T-helper 2 cell treated with Interferon-gamma antibody and Interleukin-4, amounts not matched to agents 5 μg/mL and 100 μg/mL, for 36 hours (primary cell): Measurements from ENCODE around the gene EMSY.
"Not testable (repeated sequence)": the region's sequence is repeated elsewhere in the genome, so short reads cannot be mapped to it uniquely, and the experiment has no call there.

Source experiments
- DNase-seq: peaks from one replicate; pipeline ENCODE4 v3.0.0; 2021; ENCODE audit warnings: low spot score
- H3K27ac Mint-ChIP-seq: one replicate; pipeline ENCODE4 v1.8.0; 2021; ENCODE audit warnings: mild to moderate bottlenecking, mixed read lengths
- H3K27me3 Mint-ChIP-seq: one replicate; pipeline ENCODE4 v1.8.0; 2021; ENCODE audit warnings: low read depth, mixed read lengths
- H3K36me3 Mint-ChIP-seq: one replicate; pipeline ENCODE4 v1.8.0; 2021; ENCODE audit warnings: low read depth, mixed read lengths
- H3K4me1 Mint-ChIP-seq: one replicate; pipeline ENCODE4 v1.8.0; 2021; ENCODE audit warnings: low read depth, mixed read lengths
- H3K4me3 Mint-ChIP-seq: one replicate; pipeline ENCODE4 v1.8.0; 2022; ENCODE audit warnings: mild to moderate bottlenecking, moderate library complexity, mixed read lengths
- H3K9me3 Mint-ChIP-seq: one replicate; pipeline ENCODE4 v1.8.0; 2021; ENCODE audit warnings: mixed read lengths

The EMSY gene

DNA sequence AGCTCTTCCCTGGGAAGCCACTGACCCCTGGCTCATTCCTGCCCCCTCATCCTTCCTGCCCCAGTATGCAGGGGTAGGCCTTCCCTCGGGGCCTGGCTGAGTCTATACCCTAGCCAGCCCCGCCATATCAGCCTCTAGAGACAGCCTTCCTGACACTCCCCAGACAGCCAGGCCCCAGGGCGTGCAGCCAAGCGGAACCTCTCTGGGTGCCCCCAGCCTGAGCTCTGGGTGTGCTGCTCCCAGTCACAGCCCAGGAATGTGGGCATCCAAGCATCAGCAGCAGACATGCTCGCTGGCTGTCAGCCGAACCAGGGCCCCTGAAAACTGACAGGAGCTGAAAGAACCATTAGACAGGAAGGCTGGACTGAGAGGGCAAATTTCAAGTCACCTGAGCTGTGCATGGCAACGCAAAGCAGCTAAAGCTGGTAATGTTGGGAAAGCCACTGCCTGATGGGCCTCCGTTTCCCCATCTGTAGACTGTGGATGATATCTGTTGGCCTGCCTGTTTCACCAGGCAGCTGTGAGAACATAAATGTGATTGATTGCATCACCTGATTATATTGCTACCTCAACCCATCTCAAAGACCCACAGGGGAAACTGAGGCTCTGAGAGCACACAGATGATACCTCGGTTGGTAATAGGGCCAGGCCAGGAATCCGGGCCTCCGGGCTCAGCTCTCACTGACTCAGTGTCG, 132.6 kb downstream of the EMSY start:
- Mint-ChIP-seq H3K9me3 (no peaks in the 10 kb centered on the region), H3K27ac (no peak overlapping the region)

DNA sequence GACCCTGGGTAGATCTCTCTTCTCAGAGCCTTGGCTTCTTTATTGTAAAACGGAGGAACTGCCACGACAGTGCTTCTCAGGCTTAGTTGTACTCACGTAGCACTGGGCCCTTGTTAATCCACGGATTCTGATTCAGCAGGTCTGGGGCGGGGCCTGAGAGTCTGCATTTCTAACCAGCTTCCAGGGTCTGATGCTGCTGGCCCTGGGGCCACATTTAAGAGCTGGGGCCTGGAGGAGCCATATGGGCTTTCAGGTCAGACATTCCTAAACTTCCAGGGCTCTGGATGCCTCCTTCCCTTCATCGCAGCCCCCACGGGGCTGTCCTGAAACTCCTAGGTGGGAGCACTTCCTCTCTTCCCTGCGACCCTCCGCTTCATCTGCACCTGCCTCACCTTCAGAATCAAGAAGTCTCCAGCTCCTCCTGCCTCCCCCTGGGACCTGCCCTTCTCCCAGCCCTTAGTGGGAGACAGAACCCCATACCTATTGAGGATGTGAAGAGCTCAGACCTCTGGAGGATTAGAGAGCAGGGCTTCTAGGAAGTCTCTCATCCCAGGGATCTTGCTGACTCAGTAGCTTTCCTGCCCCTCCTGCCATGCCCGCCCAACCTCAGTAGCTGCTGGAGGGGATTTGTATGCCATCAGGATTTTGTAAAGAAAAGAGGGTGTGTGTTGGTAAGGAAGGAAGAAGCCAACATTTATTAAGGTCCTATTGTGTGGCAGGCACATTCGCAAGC, 133.3 kb downstream of the EMSY start:
- Mint-ChIP-seq H3K9me3 (no peaks in the 10 kb centered on the region), H3K27ac (no peak overlapping the region), H3K27me3 (no peaks in the 10 kb centered on the region), H3K4me1 (peaks cover 26% of the 10 kb centered on the region), H3K36me3 (peaks cover 7% of the 10 kb centered on the region), H3K4me3 (no peak overlapping the region)
- DNase-seq, result no peak

More for the DNA sequence above, 132.6 kb downstream of the EMSY start:
- Mint-ChIP-seq H3K36me3 (peaks cover 7% of the 10 kb centered on the region), H3K4me1 (peaks cover 30% of the 10 kb centered on the region), H3K4me3 (no peak overlapping the region), H3K27me3 (no peaks in the 10 kb centered on the region)
- no peak for DNase-seq

DNA sequence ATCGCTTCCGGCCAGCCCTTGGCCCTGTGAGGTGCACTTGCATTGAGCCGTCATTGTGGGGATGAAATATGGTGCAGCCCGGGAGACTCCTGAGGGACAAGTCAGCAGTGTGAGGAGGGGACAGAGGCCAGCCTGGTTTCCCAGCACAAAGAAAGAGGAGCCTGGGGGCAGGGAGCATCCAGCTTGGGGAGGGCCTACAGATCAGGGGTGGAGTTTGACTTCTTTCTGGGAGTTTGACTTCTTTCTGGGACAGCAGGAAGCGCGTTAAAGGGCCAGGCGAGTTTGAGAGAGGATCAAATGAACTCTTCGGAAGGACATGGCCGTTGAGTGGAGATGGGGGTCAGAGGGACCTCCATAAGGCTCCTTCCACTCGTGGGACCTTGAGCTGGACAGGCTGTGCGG, 133.8 kb downstream of the EMSY start:
- H3K4me3 Mint-ChIP-seq, result no peak overlapping the region
- H3K27ac Mint-ChIP-seq, result no peak overlapping the region
- peaks cover 20% of the 10 kb centered on the region for H3K4me1 Mint-ChIP-seq
- H3K9me3 Mint-ChIP-seq, result peaks cover 2% of the 10 kb centered on the region
- no peaks in the 10 kb centered on the region for H3K27me3 Mint-ChIP-seq
- no peak for DNase-seq
- H3K36me3 Mint-ChIP-seq, result peaks cover 5% of the 10 kb centered on the region

DNA sequence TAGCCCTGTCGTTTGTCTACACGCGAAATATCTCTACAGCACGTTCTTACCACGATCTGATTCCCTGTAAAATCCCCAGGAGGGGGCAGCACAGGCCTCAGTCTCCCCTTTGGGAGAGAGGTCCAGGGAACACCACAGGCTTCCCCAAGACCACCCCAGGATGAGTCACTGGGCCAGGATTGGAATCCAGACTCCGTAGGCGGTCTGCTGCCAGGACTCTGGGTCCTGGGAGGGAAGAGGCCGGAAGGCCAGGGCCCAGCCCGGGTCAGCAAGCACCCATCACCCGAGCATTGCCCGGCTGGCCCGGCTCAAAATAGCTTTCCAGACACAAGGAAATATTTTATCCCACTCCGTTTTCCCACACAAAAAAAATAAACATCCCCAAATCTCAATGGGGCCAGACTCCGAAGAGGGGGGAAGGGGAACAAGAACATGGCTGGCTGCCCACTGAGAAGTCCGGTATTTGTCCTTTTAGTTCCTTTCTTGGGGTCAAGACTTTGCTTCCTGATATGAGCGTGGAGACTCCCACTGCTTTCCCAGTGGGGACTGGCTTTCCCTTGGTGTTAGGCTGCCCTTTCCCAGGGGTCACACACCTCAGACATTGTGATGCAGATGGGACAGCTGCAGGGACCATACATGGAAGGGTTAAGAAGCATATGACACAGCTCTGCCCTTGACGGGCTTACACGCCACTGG, 134.4 kb downstream of the EMSY start:
- Mint-ChIP-seq H3K27me3 (no peaks in the 10 kb centered on the region), H3K36me3 (peaks cover 5% of the 10 kb centered on the region), H3K9me3 (peaks cover 6% of the 10 kb centered on the region), H3K4me1 (peaks cover 15% of the 10 kb centered on the region), H3K27ac (no peak overlapping the region), H3K4me3 (no peak overlapping the region)
- DNase-seq, result peak; percentile 2

DNA sequence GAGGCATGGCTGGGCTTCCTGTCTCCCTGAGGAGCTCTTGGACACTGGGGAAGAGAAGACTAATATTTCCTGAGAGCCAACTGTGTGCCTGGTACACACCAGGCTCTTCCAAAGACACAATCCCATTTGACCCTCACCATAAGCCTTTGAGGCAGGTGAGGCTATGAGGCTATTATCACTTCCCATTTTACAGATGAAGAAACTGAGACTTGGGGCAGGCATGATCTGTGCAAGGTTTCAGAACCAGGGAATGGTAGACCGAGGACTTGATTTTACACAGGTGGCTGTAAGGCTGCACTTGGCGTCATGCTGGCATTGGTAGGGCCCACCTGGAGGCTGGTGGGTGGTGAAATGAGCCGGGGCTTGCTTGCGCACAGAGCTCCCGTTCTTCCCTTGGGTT, 134.9 kb downstream of the EMSY start:
- peaks cover 5% of the 10 kb centered on the region for H3K36me3 Mint-ChIP-seq
- no peaks in the 10 kb centered on the region for H3K27me3 Mint-ChIP-seq
- peaks cover 11% of the 10 kb centered on the region for H3K4me1 Mint-ChIP-seq
- no peak for DNase-seq
- H3K9me3 Mint-ChIP-seq, result peaks cover 6% of the 10 kb centered on the region
- H3K27ac Mint-ChIP-seq, result no peak overlapping the region
- no peak overlapping the region for H3K4me3 Mint-ChIP-seq

DNA sequence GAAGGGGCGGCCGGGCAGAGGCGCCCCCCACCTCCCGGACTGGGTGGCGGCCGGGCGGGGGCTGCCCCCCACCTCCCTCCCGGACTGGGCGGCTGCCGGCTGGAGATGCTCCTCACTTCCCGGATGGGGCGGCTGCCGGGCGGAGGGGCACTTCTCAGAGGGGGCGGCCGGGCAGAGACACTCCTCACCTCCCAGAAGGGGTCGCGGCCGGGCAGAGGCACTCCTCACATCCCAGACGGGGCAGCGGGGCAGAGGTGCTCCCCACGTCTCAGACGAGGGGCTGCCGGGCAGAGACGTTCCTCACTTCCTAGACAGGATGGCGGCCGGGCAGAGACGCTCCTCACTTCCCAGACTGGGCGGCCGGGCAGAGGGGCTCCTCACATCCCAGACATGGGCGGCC, 137.7 kb downstream of the EMSY start:
- not testable (repeated sequence) for H3K36me3 Mint-ChIP-seq, H3K27ac Mint-ChIP-seq, H3K27me3 Mint-ChIP-seq, DNase-seq, H3K4me3 Mint-ChIP-seq
- peaks cover 12% of the 10 kb centered on the region for H3K4me1 Mint-ChIP-seq
- H3K9me3 Mint-ChIP-seq, result peaks cover 15% of the 10 kb centered on the region

DNA sequence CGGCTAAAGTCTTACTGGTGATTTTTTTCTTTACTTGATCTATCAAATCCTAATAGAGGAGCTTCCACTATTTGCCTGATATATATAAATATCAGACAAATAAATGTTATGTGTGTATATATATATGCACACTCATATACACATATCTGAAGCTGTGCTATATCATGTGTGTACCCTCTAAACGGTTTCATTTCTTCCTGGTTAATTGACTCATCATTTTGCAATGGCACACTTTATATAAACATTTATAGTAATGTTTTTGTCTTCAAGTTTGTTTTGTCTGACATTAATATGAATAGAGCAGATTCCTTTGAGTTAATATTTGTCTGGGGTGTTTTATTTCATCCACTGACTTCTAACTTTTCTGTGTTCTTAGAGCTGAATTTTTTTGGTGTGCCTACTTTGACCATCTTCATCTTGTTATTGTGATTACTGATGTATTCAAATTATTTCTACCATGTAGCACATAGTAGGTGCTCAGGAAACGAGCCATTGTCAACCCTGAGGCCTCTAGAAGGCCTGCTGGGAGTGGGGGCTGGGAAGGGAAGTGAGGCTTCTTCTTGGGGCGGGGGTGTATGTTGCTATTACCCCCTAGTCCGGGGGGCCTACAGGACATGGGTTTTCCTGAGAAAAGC, 143.1 kb downstream of the EMSY start:
- no peak for DNase-seq
- H3K27ac Mint-ChIP-seq, result peak overlapping the region; percentile 96
- H3K4me3 Mint-ChIP-seq, result peak overlapping the region; percentile 61
- H3K4me1 Mint-ChIP-seq, result peaks cover 60% of the 10 kb centered on the region
- H3K27me3 Mint-ChIP-seq, result no peaks in the 10 kb centered on the region
- H3K9me3 Mint-ChIP-seq, result peaks cover 19% of the 10 kb centered on the region
- peaks cover 26% of the 10 kb centered on the region for H3K36me3 Mint-ChIP-seq

DNA sequence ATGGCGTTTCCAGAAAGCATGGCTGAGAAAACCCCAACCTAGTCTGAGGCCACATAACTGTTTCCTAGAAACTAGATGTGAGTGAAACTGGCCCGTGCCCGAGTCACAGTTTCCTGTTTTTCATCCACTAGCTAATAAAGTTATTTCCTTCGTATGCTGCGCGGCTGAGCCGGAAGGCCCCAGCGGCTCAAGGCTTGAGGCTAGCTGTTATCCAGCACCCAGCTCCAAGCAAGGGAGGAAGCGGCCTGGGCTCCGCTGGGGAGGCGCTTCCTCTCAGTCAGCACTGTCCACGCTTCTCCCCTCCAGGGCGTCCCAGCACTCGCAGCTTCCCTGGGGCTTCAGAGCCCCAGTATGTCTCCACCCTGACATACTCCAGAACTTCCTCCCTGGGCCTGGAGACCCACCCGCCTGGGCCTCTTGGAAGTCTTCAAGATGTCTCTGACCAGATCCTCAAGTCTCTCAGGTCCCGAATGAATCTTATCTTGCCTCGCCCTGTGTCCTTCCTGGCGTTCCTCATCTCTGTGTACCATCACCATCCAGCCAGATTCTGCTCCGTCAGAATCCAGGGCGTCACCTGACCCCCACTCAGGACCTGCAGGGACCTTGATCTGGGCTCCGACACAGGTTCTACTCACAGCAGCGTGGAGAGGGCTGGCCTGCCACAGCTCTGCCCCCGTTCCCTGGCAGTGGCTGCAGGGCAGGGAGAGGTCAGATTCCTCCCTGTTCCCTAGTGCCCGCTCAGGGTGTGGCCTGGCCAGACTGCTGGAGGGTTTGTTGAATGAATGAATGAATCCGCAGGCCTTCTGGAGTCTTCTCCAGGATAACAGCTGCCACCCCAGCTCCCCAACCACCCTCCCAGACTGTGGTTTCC, 143.9 kb downstream of the EMSY start:
- no peaks in the 10 kb centered on the region for H3K27me3 Mint-ChIP-seq
- peaks cover 67% of the 10 kb centered on the region for H3K4me1 Mint-ChIP-seq
- peak overlapping the region; percentile 96 for H3K27ac Mint-ChIP-seq
- peak overlapping the region; percentile 61 for H3K4me3 Mint-ChIP-seq
- peaks cover 28% of the 10 kb centered on the region for H3K36me3 Mint-ChIP-seq
- peaks cover 17% of the 10 kb centered on the region for H3K9me3 Mint-ChIP-seq
- DNase-seq, result peak; percentile 80

DNA sequence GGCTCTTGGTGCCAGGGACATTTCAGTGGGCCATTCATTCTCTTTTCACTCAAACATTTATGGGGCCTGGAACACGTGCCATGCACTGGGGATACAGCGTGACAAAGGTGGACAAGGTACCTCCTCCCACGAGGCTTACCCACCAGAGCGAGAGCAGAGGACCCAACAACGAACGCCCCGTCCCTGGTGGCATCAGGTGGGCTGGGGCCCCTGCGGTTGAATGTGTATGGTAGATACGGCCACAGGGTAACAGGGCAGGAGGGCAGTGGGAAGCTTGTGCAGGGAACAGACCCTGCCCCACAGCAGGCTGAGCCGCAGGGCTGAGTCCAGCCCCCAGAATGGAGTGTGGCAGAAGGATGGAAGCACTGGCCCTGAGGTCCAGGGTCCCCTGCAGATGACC, 144.7 kb downstream of the EMSY start:
- H3K27me3 Mint-ChIP-seq, result no peaks in the 10 kb centered on the region
- peak overlapping the region; percentile 61 for H3K4me3 Mint-ChIP-seq
- no peak for DNase-seq
- H3K4me1 Mint-ChIP-seq, result peaks cover 72% of the 10 kb centered on the region
- H3K36me3 Mint-ChIP-seq, result peaks cover 29% of the 10 kb centered on the region
- peaks cover 16% of the 10 kb centered on the region for H3K9me3 Mint-ChIP-seq
- peak overlapping the region; percentile 96 for H3K27ac Mint-ChIP-seq

DNA sequence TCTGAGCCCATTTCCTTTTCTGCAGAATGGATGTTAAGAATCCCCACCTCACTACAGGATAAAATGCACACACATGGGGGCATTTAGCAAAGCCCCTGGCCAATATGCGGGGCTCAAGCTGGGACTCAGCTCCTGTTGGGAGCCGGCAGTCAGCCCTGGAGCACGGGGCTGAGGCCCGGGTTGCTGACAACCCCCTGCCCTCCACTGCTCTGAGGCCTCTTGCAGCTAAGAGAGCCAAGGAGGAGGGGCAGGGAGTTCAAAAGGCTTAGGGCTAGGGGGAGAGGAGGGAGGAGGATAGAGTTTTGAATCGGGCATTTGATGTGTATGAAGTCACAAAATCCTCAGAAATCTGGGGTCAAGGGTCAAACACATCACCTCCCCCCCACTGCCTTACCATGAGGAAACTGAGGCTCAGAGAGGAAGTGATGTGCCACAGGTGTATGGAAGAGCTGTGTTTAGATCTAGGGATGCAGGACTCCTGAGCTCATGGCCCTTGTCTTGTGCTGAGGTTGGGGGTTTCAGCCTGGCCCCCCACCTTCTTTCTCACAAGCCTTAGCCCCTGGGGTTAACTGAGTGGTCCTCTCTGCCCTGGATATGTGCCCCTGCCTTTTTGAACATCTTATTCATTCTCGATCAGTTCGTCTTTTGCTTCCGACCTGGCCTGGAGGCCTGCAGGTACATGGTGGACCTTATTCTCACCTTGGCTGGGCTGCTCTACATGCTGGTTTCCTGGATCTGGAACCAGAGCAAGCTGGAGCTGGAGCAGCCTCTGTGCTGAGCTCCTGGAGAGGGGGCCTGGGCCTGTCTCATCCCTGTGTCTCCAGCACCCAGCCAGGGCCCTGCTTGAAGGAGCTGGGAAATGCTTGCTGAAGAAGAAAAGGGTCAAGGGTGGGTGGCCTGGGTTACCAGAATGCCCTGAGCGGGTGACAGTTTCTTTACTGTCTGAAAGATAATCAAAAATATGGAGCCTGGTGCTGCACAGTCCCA, 145.4 kb downstream of the EMSY start:
- H3K27ac Mint-ChIP-seq, result peak overlapping the region; percentile 96
- peaks cover 79% of the 10 kb centered on the region for H3K4me1 Mint-ChIP-seq
- no peak for DNase-seq
- no peaks in the 10 kb centered on the region for H3K27me3 Mint-ChIP-seq
- H3K4me3 Mint-ChIP-seq, result peak overlapping the region; percentile 48
- peaks cover 22% of the 10 kb centered on the region for H3K9me3 Mint-ChIP-seq
- peaks cover 35% of the 10 kb centered on the region for H3K36me3 Mint-ChIP-seq

DNA sequence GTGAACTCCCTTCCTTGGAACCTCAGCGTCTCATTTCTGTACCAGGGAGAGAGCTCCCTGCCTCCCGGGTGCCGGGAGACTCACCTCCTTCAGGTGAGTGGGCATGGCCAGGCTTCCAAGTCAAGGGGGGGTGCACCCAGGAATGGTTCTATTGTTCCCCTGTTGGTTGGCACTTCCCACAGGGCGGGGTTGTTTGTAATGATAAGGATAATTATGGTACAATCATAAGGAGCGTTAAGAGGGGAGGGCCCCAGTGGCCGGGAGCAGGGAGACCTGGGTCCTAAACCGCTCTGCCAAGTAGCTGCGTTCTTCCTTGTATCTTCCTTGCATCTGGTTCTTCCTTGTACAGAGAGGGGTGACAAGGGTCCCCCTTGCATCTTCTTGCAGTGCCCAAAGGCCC, 146.6 kb downstream of the EMSY start:
- Mint-ChIP-seq H3K27me3 (no peaks in the 10 kb centered on the region), H3K27ac (peak overlapping the region; percentile 96), H3K4me1 (peaks cover 82% of the 10 kb centered on the region), H3K9me3 (peaks cover 19% of the 10 kb centered on the region), H3K36me3 (peaks cover 31% of the 10 kb centered on the region), H3K4me3 (peak overlapping the region; percentile 71)
- no peak for DNase-seq
